Glutamatergic neuron (in vitro differentiated cells): ENCODE results near the gene GSTM4. TPM values are rescaled to one million over a fixed set of nuclear protein-coding genes. Genes with fewer than 3 reads are reported as not detected.
"Not testable (repeated sequence)": the region's sequence is repeated elsewhere in the genome, so short reads cannot be mapped to it uniquely, and the experiment has no call there.

Experiments
- DNase-seq: peaks from one replicate; pipeline ENCODE4 v3.0.0; 2022
- H3K27ac Mint-ChIP-seq: one replicate; pipeline ENCODE4 v1.8.0; 2020; ENCODE audit warnings: mild to moderate bottlenecking, mixed read lengths, inconsistent platforms; ENCODE audit not compliant: unreplicated experiment
- H3K27me3 Mint-ChIP-seq: one replicate; pipeline ENCODE4 v1.8.0; 2020; ENCODE audit warnings: mild to moderate bottlenecking, moderate library complexity, mixed read lengths, inconsistent platforms; ENCODE audit not compliant: unreplicated experiment
- H3K36me3 Mint-ChIP-seq: one replicate; pipeline ENCODE4 v1.8.0; 2020; ENCODE audit warnings: mild to moderate bottlenecking, mixed read lengths, inconsistent platforms; ENCODE audit not compliant: unreplicated experiment
- H3K4me1 Mint-ChIP-seq: one replicate; pipeline ENCODE4 v1.8.0; 2020; ENCODE audit warnings: mild to moderate bottlenecking, low read depth, mixed read lengths, inconsistent platforms; ENCODE audit not compliant: unreplicated experiment
- H3K4me3 Mint-ChIP-seq: one replicate; pipeline ENCODE4 v1.8.0; 2020; ENCODE audit warnings: mild to moderate bottlenecking, mixed read lengths, inconsistent platforms; ENCODE audit not compliant: unreplicated experiment
- H3K9me3 Mint-ChIP-seq: one replicate; pipeline ENCODE4 v1.8.0; 2020; ENCODE audit warnings: mild to moderate bottlenecking, moderate library complexity, mixed read lengths, inconsistent platforms; ENCODE audit not compliant: unreplicated experiment
- CTCF ChIP-seq: fragments of 200-600 bp; sonication (generic); IDR thresholded peaks from one replicate; pipeline ENCODE4 v1.5.0; 2021; ENCODE audit not compliant: partially characterized antibody, unreplicated experiment
- total RNA-seq: library from RNA; stranded (reverse); fragmentation: NEBNext Ultra II Directional; extraction: Animal tissue kit (Norgen Biotek cat#: 25700); gene quantifications from one replicate; pipeline ENCODE4 v1.2.1, GENCODE V29; 2021; ENCODE audit not compliant: unreplicated experiment

The GSTM4 gene
- total RNA-seq, 1 donor from 2014 or later = 12.3 TPM

GRCh38 chr1:109664671-109665070, 8.8 kb downstream of the GSTM4 start:
- no peak for DNase-seq
- peaks cover under 1% of the 10 kb centered on the region for H3K9me3 Mint-ChIP-seq
- peaks cover 15% of the 10 kb centered on the region for H3K4me1 Mint-ChIP-seq
- no peaks in the 10 kb centered on the region for H3K36me3 Mint-ChIP-seq
- H3K27me3 Mint-ChIP-seq = peaks cover 7% of the 10 kb centered on the region
- no peak for TF ChIP-seq CTCF
- H3K4me3 Mint-ChIP-seq = no peak overlapping the region
- H3K27ac Mint-ChIP-seq = no peak overlapping the region

- peak; percentile 93 for DNase-seq
- peaks cover 6% of the 10 kb centered on the region for H3K4me1 Mint-ChIP-seq
- peak within 1 kb of the TSS; percentile 82 for H3K4me3 Mint-ChIP-seq
- no peak for TF ChIP-seq CTCF
- no peaks in the 10 kb centered on the region for H3K36me3 Mint-ChIP-seq
- peaks cover 5% of the 10 kb centered on the region for H3K9me3 Mint-ChIP-seq
- peaks cover 7% of the 10 kb centered on the region for H3K27me3 Mint-ChIP-seq
- H3K27ac Mint-ChIP-seq = no peak within 1 kb of the TSS
These were observed 11.7 kb downstream of the GSTM4 start, which contains the start of gene GSTM2 for GRCh38 chr1:109667452-109668122. GSTM2 (plus strand) TSS chr1:109668057; CDS start chr1:109668116, 59 bp downstream.

- no peak for TF ChIP-seq CTCF
- Mint-ChIP-seq H3K36me3 (no peaks in the 10 kb centered on the region), H3K4me3 (peak overlapping the region; percentile 82), H3K9me3 (peaks cover 5% of the 10 kb centered on the region), H3K4me1 (peaks cover 6% of the 10 kb centered on the region), H3K27me3 (peaks cover 7% of the 10 kb centered on the region), H3K27ac (no peak overlapping the region)
- DNase-seq = no peak
These were observed 12.3 kb downstream of the GSTM4 start for GRCh38 chr1:109668123-109668775.

GRCh38 chr1:109669246-109669948, 13.5 kb downstream of the GSTM4 start:
- Mint-ChIP-seq H3K36me3 (no peaks in the 10 kb centered on the region), H3K9me3 (peaks cover 5% of the 10 kb centered on the region), H3K4me3 (no peak overlapping the region), H3K27me3 (peaks cover 7% of the 10 kb centered on the region), H3K27ac (peak overlapping the region; percentile 17), H3K4me1 (peaks cover 6% of the 10 kb centered on the region)
- DNase-seq = no peak
- no peak for TF ChIP-seq CTCF

- not testable (repeated sequence) for H3K36me3 Mint-ChIP-seq, H3K4me3 Mint-ChIP-seq, H3K4me1 Mint-ChIP-seq, H3K9me3 Mint-ChIP-seq, H3K27me3 Mint-ChIP-seq, DNase-seq
- H3K27ac Mint-ChIP-seq = peak overlapping the region; percentile 17
These were observed 14.0 kb downstream of the GSTM4 start for GRCh38 chr1:109669949-109670302.
